ENCODE results near the gene B3GALNT2.

DNA sequence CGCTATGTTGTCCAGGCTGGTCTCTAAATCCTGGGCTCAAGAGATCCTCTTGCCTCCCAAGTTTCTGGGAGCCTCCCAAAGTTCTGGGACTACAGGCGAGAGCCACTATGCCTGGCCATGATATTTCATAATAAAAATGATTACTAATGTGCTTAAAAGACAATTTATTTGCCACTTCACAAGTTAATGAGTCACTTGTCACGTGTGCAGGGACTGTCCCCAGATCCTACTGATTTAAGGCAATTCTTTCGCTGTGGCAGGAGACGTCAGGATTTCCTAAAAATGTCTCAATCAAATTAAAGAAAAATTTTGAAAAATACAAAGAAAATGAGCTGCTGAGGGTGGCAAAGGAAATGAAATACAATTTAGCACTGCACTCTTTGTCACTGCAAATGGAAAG, 43.5 kb downstream of the B3GALNT2 start:
- TF ChIP-seq TAF1 (IDR thresholded peaks at IDR 0.05; ENCODE audit: low read depth) (no peak), RAD21 (IDR thresholded peaks at IDR 0.05; ENCODE audit: low read depth) (no peak), EGR1 (IDR thresholded peaks at IDR 0.05) (no peak), TEAD4 (IDR thresholded peaks at IDR 0.05) (no peak), NFIC (IDR thresholded peaks at IDR 0.05) (no peak), CREB1 (IDR thresholded peaks at IDR 0.05; ENCODE audit: low read depth) (no peak), CEBPB (IDR thresholded peaks at IDR 0.05) (no peak), EP300 (IDR thresholded peaks at IDR 0.05; ENCODE audit: borderline replicate concordance) (no peak), FOXM1 (IDR thresholded peaks at IDR 0.05; ENCODE audit: borderline replicate concordance, low read depth) (no peak), YY1 (IDR thresholded peaks at IDR 0.05; ENCODE audit: low read depth) (no peak), TCF12 (IDR thresholded peaks at IDR 0.05; ENCODE audit: low read depth) (no peak)
- TF ChIP-seq, protein P1, sequence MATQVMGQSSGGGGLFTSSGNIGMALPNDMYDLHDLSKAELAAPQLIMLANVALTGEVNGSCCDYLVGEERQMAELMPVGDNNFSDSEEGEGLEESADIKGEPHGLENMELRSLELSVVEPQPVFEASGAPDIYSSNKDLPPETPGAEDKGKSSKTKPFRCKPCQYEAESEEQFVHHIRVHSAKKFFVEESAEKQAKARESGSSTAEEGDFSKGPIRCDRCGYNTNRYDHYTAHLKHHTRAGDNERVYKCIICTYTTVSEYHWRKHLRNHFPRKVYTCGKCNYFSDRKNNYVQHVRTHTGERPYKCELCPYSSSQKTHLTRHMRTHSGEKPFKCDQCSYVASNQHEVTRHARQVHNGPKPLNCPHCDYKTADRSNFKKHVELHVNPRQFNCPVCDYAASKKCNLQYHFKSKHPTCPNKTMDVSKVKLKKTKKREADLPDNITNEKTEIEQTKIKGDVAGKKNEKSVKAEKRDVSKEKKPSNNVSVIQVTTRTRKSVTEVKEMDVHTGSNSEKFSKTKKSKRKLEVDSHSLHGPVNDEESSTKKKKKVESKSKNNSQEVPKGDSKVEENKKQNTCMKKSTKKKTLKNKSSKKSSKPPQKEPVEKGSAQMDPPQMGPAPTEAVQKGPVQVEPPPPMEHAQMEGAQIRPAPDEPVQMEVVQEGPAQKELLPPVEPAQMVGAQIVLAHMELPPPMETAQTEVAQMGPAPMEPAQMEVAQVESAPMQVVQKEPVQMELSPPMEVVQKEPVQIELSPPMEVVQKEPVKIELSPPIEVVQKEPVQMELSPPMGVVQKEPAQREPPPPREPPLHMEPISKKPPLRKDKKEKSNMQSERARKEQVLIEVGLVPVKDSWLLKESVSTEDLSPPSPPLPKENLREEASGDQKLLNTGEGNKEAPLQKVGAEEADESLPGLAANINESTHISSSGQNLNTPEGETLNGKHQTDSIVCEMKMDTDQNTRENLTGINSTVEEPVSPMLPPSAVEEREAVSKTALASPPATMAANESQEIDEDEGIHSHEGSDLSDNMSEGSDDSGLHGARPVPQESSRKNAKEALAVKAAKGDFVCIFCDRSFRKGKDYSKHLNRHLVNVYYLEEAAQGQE (IDR thresholded peaks at IDR 0.05; ENCODE audit: low read depth): no peak
- TF ChIP-seq, protein P2, sequence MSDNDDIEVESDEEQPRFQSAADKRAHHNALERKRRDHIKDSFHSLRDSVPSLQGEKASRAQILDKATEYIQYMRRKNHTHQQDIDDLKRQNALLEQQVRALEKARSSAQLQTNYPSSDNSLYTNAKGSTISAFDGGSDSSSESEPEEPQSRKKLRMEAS (IDR thresholded peaks at IDR 0.05): no peak
- TF ChIP-seq, protein P3, sequence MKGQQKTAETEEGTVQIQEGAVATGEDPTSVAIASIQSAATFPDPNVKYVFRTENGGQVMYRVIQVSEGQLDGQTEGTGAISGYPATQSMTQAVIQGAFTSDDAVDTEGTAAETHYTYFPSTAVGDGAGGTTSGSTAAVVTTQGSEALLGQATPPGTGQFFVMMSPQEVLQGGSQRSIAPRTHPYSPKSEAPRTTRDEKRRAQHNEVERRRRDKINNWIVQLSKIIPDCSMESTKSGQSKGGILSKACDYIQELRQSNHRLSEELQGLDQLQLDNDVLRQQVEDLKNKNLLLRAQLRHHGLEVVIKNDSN (IDR thresholded peaks at IDR 0.05): no peak

Measured in Ishikawa (cell line).